SH-SY5Y (cell line): ENCODE data around the gene TBX2.

Experiments
- GATA2 ChIP-seq: IDR thresholded peaks from 2 replicates; pipeline ENCODE4 v1.6.1; 2011; ENCODE audit warnings: mild to moderate bottlenecking, low read depth, low read length
- GATA3 ChIP-seq: IDR thresholded peaks from 2 replicates; pipeline ENCODE4 v1.6.1; 2011; ENCODE audit warnings: low read depth, mild to moderate bottlenecking, low read length, moderate library complexity

DNA sequence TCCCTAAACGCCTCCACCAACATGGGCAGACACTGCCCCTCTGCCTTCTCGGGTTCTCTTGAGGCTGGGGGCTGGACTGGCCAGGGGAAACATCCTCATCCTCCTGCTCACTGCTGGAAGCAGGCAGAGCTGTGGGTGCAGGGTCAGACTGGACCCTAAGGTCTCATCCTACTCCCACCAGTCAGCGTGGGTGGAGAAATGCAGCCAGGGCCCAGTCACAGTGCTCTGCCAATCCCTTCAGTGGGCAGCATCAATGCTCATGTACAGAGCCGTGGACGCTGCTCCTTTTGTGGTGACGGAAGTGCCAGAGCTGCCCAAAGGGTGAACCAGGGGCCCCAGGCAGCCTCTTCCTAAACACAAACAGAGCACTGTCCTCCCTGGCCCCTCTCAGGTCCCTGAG is 13.4 kb upstream of the TBX2 start:
- TF ChIP-seq GATA3 (no peak), GATA2 (no peak)
